Right renal cortex interstitium (tissue), 3 donors: Measurements from ENCODE around the gene ZNF740. TPM values are rescaled to one million over a fixed set of nuclear protein-coding genes. Genes with fewer than 3 reads are reported as not detected.

Source experiments
- DNase-seq, 3 donors: peaks; one replicate each; pipeline ENCODE4 v3.0.0-alpha.2; 2013; ENCODE audit warnings: low read depth in 3 of 3, low spot score in 2 of 3
- polyA plus RNA-seq, 3 donors: library from polyadenylated mRNA; unstranded; fragments of 120-200 nt; gene quantifications; one replicate each; pipeline ENCODE4 v1.2.1, GENCODE V29; 2013; ENCODE audit not compliant: insufficient read length in 3 of 3

ZNF740 gene
- polyA plus RNA-seq, 3 donors, result 75.1 to 81.8 (median 78.8) TPM

- no peak for DNase-seq
These were observed 43.8 kb downstream of the ZNF740 start for GRCh38 chr12:53224061-53224896.

- DNase-seq, result no peak
These were observed 44.5 kb downstream of the ZNF740 start for GRCh38 chr12:53224897-53225634.

- DNase-seq, result no peak
These were observed 45.3 kb downstream of the ZNF740 start for GRCh38 chr12:53225635-53226424.

- no peak for DNase-seq
These were observed 46.3 kb downstream of the ZNF740 start for GRCh38 chr12:53226815-53227214.

- no peak for DNase-seq
These were observed 46.8 kb downstream of the ZNF740 start for GRCh38 chr12:53227341-53227740.

- no peak for DNase-seq
These were observed 47.3 kb downstream of the ZNF740 start for GRCh38 chr12:53227836-53228235.

- no peak for DNase-seq
These were observed 48.9 kb downstream of the ZNF740 start for GRCh38 chr12:53229454-53229853.

GRCh38 chr12:53230108-53230845 lies 49.8 kb downstream of the ZNF740 start:
- no peak for DNase-seq

GRCh38 chr12:53231671-53231920 lies 51.1 kb downstream of the ZNF740 start:
- DNase-seq, result no peak

- no peak for DNase-seq
These were observed 51.6 kb downstream of the ZNF740 start, which contains the start of gene RARG for GRCh38 chr12:53231921-53232645. Gene RARG (minus strand): TSS chr12:53232209. CDS start chr12:53227545, 4,664 bp downstream.

- DNase-seq, result no peak
These were observed 52.3 kb downstream of the ZNF740 start for GRCh38 chr12:53232646-53233461.

- no peak for DNase-seq
These were observed 53.2 kb downstream of the ZNF740 start for GRCh38 chr12:53233671-53234121.

- no peak for DNase-seq
These were observed 53.9 kb downstream of the ZNF740 start for GRCh38 chr12:53234271-53234914.

GRCh38 chr12:53235164-53235563 lies 54.6 kb downstream of the ZNF740 start:
- no peak for DNase-seq

- DNase-seq, result no peak
These were observed 55.4 kb downstream of the ZNF740 start for GRCh38 chr12:53235742-53236442.

GRCh38 chr12:53236443-53237111 lies 56.1 kb downstream of the ZNF740 start:
- DNase-seq, result no peak

- DNase-seq, result no peak
These were observed 59.2 kb downstream of the ZNF740 start for GRCh38 chr12:53239643-53240258.
